ENCODE results near the gene PSME1. TPM values are rescaled to one million over a fixed set of nuclear protein-coding genes. Genes with fewer than 3 reads are reported as not detected.
"Not testable (repeated sequence)": the region's sequence is repeated elsewhere in the genome, so short reads cannot be mapped to it uniquely, and the experiment has no call there.

Gene PSME1
- total RNA-seq, 1 donor from 2014 or later: 65.0 TPM

DNA sequence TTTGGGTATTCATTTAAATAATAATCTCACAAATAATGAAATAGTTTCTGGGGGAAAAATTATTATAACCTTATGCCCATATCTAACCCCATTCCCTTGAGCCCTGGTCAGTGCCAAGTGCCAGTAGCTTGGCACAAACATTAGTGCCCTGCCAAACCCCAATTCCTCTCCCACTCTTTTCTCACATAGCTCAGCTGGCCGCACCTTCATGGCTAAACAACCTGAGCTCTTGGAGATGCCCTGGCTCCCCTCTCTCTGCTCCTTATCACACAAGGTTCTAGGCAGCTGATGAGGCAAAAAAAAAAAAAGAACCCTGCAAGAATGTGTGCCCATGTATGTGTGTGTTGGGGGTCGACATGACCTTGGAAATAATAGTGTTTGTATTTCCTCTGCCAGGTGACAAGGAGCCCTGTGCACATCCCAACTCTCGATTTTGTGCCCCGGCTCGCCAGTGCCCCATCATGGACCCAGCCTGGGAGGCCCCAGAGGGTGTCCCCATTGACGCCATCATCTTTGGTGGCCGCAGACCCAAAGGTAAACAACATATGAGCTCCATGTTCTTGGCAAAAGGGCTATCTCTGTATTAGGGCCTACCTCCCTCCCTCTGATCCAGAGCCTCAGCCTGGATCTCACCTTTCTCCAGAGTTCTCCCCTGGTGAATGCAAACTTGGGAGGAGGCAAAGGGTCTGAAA, 33.5 kb upstream of the PSME1 start:
- Histone ChIP-seq H3K4me3 (ENCODE audit: low read depth, low read length) (no peak overlapping the region), H3K36me3 (ENCODE audit: control insufficient read depth, insufficient read depth, low read length) (peaks cover 47% of the 10 kb centered on the region), H3K27me3 (ENCODE audit: control insufficient read depth, insufficient read depth, low read length) (no peaks in the 10 kb centered on the region)
- TF ChIP-seq, protein P1, sequence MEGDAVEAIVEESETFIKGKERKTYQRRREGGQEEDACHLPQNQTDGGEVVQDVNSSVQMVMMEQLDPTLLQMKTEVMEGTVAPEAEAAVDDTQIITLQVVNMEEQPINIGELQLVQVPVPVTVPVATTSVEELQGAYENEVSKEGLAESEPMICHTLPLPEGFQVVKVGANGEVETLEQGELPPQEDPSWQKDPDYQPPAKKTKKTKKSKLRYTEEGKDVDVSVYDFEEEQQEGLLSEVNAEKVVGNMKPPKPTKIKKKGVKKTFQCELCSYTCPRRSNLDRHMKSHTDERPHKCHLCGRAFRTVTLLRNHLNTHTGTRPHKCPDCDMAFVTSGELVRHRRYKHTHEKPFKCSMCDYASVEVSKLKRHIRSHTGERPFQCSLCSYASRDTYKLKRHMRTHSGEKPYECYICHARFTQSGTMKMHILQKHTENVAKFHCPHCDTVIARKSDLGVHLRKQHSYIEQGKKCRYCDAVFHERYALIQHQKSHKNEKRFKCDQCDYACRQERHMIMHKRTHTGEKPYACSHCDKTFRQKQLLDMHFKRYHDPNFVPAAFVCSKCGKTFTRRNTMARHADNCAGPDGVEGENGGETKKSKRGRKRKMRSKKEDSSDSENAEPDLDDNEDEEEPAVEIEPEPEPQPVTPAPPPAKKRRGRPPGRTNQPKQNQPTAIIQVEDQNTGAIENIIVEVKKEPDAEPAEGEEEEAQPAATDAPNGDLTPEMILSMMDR (IDR thresholded peaks at IDR 0.05; ENCODE audit: insufficient read depth, low read length, severe bottlenecking): no peak
- FAIRE-seq (no peak), DNase-seq (ENCODE audit: low read depth) (no peak)

DNA sequence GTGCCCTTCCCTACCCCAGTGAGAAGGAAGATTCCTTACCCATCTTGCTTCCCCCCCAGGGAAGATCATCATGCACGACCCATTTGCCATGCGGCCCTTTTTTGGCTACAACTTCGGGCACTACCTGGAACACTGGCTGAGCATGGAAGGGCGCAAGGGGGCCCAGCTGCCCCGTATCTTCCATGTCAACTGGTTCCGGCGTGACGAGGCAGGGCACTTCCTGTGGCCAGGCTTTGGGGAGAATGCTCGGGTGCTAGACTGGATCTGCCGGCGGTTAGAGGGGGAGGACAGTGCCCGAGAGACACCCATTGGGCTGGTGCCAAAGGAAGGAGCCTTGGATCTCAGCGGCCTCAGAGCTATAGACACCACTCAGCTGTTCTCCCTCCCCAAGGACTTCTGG, 32.5 kb upstream of the PSME1 start:
- Histone ChIP-seq H3K27me3 (ENCODE audit: control insufficient read depth, insufficient read depth, low read length) (no peaks in the 10 kb centered on the region), H3K4me3 (ENCODE audit: low read depth, low read length) (no peak overlapping the region), H3K36me3 (ENCODE audit: control insufficient read depth, insufficient read depth, low read length) (peaks cover 41% of the 10 kb centered on the region)
- TF ChIP-seq, protein P1 (IDR thresholded peaks at IDR 0.05; ENCODE audit: insufficient read depth, low read length, severe bottlenecking): no peak
- DNase-seq (ENCODE audit: low read depth) (no peak), FAIRE-seq (no peak)

DNA sequence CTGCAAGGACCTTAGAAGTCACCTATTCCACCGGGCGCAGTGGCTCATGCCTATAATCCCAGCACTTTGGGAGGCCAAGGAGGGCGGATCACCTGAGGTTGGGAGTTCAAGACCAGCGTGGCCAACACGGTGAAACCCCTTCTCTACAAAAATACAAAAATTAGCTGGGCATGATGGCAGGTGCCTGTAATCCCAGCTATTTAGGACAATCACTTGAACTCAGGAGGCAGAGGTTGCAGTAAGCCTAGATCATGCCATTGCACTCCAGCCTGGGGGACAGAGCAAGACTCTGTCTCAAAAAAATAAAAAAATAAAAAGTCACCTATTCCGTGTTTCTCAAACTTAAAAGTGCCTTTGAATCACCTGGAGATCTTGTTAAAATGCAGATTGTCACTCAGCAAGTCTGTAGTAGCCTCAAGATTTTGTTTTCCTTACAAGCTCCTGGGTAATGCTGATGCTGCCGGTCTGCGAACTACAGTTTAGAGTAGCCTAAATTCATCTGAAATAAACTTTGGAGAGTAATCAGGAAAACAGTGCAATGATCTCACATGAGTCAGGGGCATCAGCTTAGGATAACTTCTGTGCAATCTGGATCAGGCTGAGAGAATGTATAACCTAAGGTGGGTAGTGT, 30.3 kb upstream of the PSME1 start:
- H3K27me3 ChIP-seq (ENCODE audit: control insufficient read depth, insufficient read depth, low read length); FAIRE-seq; H3K4me3 ChIP-seq (ENCODE audit: low read depth, low read length); DNase-seq (ENCODE audit: low read depth): not testable (repeated sequence)
- peaks cover 21% of the 10 kb centered on the region for H3K36me3 ChIP-seq (ENCODE audit: control insufficient read depth, insufficient read depth, low read length)

DNA sequence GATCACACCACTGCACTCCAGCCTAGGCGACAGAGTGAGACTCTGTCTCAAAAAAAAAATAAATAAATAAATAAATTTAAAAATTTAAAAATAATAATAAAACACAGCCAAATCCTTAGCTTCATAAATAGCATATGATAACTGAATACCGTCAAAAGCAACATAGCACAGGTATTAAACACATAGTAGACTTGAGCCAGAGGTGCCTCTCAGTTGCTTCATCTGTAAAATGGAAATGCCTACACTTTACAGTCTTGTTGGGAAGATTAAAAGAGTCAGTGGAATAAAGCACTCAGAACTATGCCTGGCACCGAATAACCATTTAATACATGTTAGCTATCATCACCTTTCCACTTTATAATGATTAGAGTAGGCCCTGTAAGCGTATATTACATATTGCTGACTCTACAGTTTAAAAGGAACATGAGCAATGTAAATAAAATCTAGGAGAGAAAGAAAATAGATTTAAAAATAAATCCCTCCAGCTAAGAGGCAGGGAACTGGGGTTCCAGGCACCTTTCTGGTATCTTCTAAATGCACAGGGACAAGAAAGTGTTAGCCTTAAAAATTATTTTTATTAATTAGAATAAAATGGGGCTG, 29.2 kb upstream of the PSME1 start:
- Histone ChIP-seq H3K36me3 (ENCODE audit: control insufficient read depth, insufficient read depth, low read length) (peaks cover 14% of the 10 kb centered on the region), H3K27me3 (ENCODE audit: control insufficient read depth, insufficient read depth, low read length) (no peaks in the 10 kb centered on the region), H3K4me3 (ENCODE audit: low read depth, low read length) (no peak overlapping the region)
- TF ChIP-seq, protein P1 (IDR thresholded peaks at IDR 0.05; ENCODE audit: insufficient read depth, low read length, severe bottlenecking): no peak
- DNase-seq (ENCODE audit: low read depth) (no peak), FAIRE-seq (no peak)

DNA sequence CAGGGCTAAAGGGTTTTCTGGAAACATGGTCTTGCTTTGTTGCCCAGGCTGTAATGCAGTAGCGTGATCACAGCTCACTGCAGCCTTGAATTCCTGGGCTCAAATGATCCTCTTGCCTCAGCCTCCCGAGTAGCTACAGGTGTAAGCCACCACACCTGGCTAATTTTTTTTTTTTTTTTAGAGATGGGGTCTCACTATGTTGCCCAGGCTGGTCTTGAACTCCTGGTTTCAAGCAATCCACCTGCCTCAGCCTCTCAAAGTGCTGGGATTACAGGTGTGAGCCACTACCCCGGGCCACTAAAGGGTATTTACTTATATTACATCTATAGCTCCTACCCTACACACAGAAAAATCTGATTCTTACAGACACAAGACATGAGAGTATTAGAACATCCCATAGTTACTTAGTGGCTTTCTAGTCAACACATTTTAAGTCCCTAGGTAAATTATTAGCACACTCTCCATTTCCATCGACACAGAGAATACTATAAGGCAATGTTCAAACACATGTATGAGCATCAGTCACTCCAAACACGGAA, 27.6 kb upstream of the PSME1 start:
- peaks cover 4% of the 10 kb centered on the region for H3K36me3 ChIP-seq (ENCODE audit: control insufficient read depth, insufficient read depth, low read length)
- no peak overlapping the region for H3K4me3 ChIP-seq (ENCODE audit: low read depth, low read length)
- TF ChIP-seq, protein P1 (IDR thresholded peaks at IDR 0.05; ENCODE audit: insufficient read depth, low read length, severe bottlenecking): no peak
- FAIRE-seq (no peak), DNase-seq (ENCODE audit: low read depth) (no peak)
- no peaks in the 10 kb centered on the region for H3K27me3 ChIP-seq (ENCODE audit: control insufficient read depth, insufficient read depth, low read length)

DNA sequence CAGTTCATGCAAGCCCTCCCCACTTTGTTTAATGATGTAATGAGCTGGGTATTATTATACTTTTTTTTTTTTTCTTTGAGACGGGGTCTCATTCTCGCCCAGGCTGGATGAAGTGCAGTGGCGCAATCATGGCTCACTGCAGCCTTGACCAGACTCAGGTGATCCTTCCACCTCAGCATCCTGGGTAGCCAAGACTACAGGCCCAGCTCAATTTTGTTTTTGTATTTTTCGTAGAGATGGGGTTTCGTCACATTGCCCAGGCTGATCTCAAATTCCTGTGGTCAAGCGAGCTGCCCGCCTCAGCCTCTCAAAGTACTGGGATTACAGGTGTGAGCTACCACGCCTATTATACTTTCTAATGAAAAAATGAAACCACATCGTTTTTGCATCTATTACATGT, 25.9 kb upstream of the PSME1 start:
- no peak for FAIRE-seq
- Histone ChIP-seq H3K4me3 (ENCODE audit: low read depth, low read length) (no peak overlapping the region), H3K27me3 (ENCODE audit: control insufficient read depth, insufficient read depth, low read length) (no peaks in the 10 kb centered on the region), H3K36me3 (ENCODE audit: control insufficient read depth, insufficient read depth, low read length) (no peaks in the 10 kb centered on the region)
- TF ChIP-seq, protein P1 (IDR thresholded peaks at IDR 0.05; ENCODE audit: insufficient read depth, low read length, severe bottlenecking): no peak
- DNase-seq (ENCODE audit: low read depth): peak; percentile 63
